Ishikawa (cell line): Measurements from ENCODE around the gene RBMS3.

ENCODE experiments used
- CEBPB ChIP-seq: IDR thresholded peaks from 2 replicates; pipeline ENCODE4 v1.6.1; 2012
- CREB1 ChIP-seq: IDR thresholded peaks from 2 replicates; pipeline ENCODE4 v1.6.1; 2012; ENCODE audit warnings: low read depth
- EP300 ChIP-seq: IDR thresholded peaks from 2 replicates; pipeline ENCODE4 v1.6.1; 2012; ENCODE audit warnings: borderline replicate concordance
- MAX ChIP-seq: IDR thresholded peaks from 2 replicates; pipeline ENCODE4 v1.6.1; 2012
- NFIC ChIP-seq: IDR thresholded peaks from 2 replicates; pipeline ENCODE4 v1.6.1; 2012
- RAD21 ChIP-seq: IDR thresholded peaks from 2 replicates; pipeline ENCODE4 v1.6.1; 2012; ENCODE audit warnings: low read depth
- REST ChIP-seq: IDR thresholded peaks from 2 replicates; pipeline ENCODE4 v1.6.1; 2012; ENCODE audit warnings: low read depth, mild to moderate bottlenecking
- TAF1 ChIP-seq: IDR thresholded peaks from 2 replicates; pipeline ENCODE4 v1.6.1; 2012; ENCODE audit warnings: low read depth, mild to moderate bottlenecking
- TEAD4 ChIP-seq: IDR thresholded peaks from 2 replicates; pipeline ENCODE4 v1.6.1; 2012
- USF1 ChIP-seq: IDR thresholded peaks from 2 replicates; pipeline ENCODE4 v1.6.1; 2012
- YY1 ChIP-seq: IDR thresholded peaks from 2 replicates; pipeline ENCODE4 v1.6.1; 2012; ENCODE audit warnings: low read depth

- TF ChIP-seq MAX (no peak), TEAD4 (no peak), CEBPB (no peak), TAF1 (no peak), NFIC (no peak), REST (no peak), CREB1 (no peak), EP300 (no peak), YY1 (no peak), RAD21 (no peak), USF1 (no peak)
Observed at GRCh38 chr3:29926378-29926777, 645.5 kb downstream of the RBMS3 start.
